A549 treated with Mapracorat at 1 μM for 4 hours (cell line): ENCODE results near the gene DLX4. TPM values are rescaled to one million over a fixed set of nuclear protein-coding genes. Genes with fewer than 3 reads are reported as not detected.

Source experiments
- total RNA-seq: library from RNA; stranded (reverse); fragments of 200-300 nt; extraction: Qiagen RNA extraction; gene quantifications from 5 replicates; pipeline ENCODE4 v1.2.3, GENCODE V29; 2022

The DLX4 gene, protein sequence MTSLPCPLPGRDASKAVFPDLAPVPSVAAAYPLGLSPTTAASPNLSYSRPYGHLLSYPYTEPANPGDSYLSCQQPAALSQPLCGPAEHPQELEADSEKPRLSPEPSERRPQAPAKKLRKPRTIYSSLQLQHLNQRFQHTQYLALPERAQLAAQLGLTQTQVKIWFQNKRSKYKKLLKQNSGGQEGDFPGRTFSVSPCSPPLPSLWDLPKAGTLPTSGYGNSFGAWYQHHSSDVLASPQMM
- total RNA-seq, result 2.1 to 3.3 TPM (median 2.9 TPM) in 5 replicates

DNA sequence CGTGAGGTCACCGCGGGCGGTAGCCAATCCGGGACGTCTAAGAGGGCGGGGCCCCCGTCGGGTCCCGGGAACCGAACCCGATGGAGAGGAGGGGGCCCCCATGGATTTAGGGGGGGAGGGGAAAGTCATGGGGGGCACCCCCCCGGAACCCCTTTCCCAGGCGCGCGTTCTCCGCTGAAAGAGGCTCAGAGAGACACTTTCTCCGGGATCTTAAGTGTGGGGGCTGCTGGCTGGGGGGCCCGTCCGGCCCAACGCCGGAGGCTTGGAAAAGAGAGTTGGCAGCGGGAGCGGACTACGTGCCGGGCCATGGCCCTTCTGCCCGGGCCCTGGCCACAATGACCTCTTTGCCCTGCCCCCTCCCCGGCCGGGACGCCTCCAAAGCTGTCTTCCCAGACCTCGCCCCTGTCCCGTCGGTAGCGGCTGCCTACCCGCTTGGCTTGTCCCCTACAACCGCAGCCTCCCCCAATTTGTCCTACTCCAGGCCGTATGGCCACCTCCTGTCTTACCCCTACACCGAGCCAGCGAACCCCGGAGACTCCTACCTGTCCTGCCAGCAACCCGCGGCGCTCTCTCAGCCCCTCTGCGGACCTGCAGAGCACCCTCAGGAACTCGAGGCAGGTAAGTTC, at the start of gene DLX4:
Gene DLX4, plus strand, starts transcription at position 57 of the 626 bp plus-strand sequence. Its CDS starts 279 bp downstream, at position 336.

DNA sequence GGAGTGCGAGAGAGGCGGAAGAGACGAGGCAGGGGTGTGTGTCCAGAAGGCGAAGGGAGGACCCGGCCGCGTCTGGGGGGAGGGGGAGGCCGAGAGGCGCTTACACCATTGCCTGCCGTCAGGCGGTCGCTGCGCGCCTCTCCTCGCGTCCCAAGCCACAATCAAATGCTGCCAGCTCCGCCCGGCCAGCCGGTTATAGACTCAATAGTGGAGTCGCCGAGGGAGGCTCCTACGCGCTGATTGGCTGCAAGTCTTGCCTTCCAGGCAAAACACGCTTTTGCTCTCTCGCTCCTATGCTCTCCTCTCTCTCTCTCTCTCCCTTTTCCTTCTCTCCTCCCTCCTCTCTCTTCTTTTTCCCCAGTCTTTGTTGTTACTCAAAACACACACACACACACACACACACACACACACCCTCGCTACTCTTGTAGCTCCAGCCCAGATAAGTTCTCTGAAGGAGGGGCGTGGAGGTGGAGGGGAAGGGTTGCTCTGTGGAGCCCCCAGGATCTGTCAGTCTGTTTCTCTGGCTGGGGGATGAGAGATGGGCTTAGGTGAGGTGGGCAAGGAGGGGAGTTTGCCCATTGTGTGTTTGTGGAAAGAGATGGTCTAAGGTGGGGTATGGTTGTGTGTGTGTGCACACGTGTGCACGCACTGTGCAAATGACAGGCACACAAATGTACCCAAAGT, 26.2 kb downstream of the DLX4 start, which contains the start of gene DLX3:
Gene DLX3, minus strand, starts transcription at position 170 of the 684 bp plus-strand sequence. CDS start 226 bp downstream, outside the sequence.

Other genes with a start within 250 kb of the DLX4 start
- 1.00 to 2.0 TPM (median 1.3 TPM) in 5 replicates for gene FAM117A, start 205.1 kb upstream of the DLX4 start, total RNA-seq
- gene KAT7, start 180.5 kb upstream of the DLX4 start, total RNA-seq, result 26.5 to 29.3 TPM (median 27.9 TPM) in 5 replicates
- not detected in 5 replicates for gene TAC4, start 121.1 kb upstream of the DLX4 start, total RNA-seq
- 0.07 to 0.21 TPM (median 0.10 TPM) in 4 of 5 replicates, not detected in the other for gene DLX3, start 26.0 kb downstream of the DLX4 start, total RNA-seq
- gene ITGA3, start 86.9 kb downstream of the DLX4 start, total RNA-seq, result 379 to 446 TPM (median 427 TPM) in 5 replicates
- gene PDK2, start 126.2 kb downstream of the DLX4 start, total RNA-seq, result 15.7 to 20.0 TPM (median 17.0 TPM) in 5 replicates
- gene SAMD14, start 161.0 kb downstream of the DLX4 start, total RNA-seq, result 0.13 to 0.50 TPM (median 0.37 TPM) in 5 replicates
- 38.9 to 52.2 TPM (median 51.3 TPM) in 5 replicates for gene PPP1R9B, start 181.5 kb downstream of the DLX4 start, total RNA-seq
- gene SGCA, start 196.8 kb downstream of the DLX4 start, total RNA-seq, result 0.60 to 2.7 TPM (median 1.6 TPM) in 5 replicates
- gene COL1A1, start 232.4 kb downstream of the DLX4 start, total RNA-seq, result 4.4 to 11.5 TPM (median 8.0 TPM) in 5 replicates